GM21526 (cell line): ENCODE data around the gene KBTBD7.

ENCODE experiments used
- ATAC-seq: cut with Tn5 transposase; IDR thresholded peaks from one replicate; pipeline ENCODE4 v1.9.1; 2021; ENCODE audit warnings: moderate library complexity; ENCODE audit not compliant: unreplicated experiment, low FRiP score

The KBTBD7 gene

GRCh38 chr13:41193919-41194824 is at the start of gene KBTBD7:
KBTBD7 (minus strand) TSS chr13:41194569; CDS start chr13:41194257, 312 bp downstream.
- peak; percentile 93 for ATAC-seq

GRCh38 chr13:41241626-41242025 is 47.3 kb upstream of the KBTBD7 start:
- no peak for ATAC-seq

GRCh38 chr13:41236369-41236768 is 42.0 kb upstream of the KBTBD7 start:
- no peak for ATAC-seq

- no peak for ATAC-seq
These were observed 38.5 kb upstream of the KBTBD7 start for GRCh38 chr13:41232578-41233480.

- ATAC-seq = no peak
These were observed 37.4 kb upstream of the KBTBD7 start for GRCh38 chr13:41231786-41232185.

- no peak for ATAC-seq
These were observed 36.8 kb upstream of the KBTBD7 start for GRCh38 chr13:41231025-41231677.

GRCh38 chr13:41229356-41229755 is 35.0 kb upstream of the KBTBD7 start:
- no peak for ATAC-seq

GRCh38 chr13:41224113-41225110 is 30.0 kb upstream of the KBTBD7 start:
- ATAC-seq = no peak

GRCh38 chr13:41222259-41222852 is 28.0 kb upstream of the KBTBD7 start:
- ATAC-seq = peak; percentile 87

GRCh38 chr13:41220401-41220800 is 26.0 kb upstream of the KBTBD7 start:
- ATAC-seq = no peak

GRCh38 chr13:41216160-41216559 is 21.8 kb upstream of the KBTBD7 start:
- ATAC-seq = no peak

GRCh38 chr13:41213919-41214318 is 19.6 kb upstream of the KBTBD7 start:
- ATAC-seq = no peak

GRCh38 chr13:41213316-41213715 is 18.9 kb upstream of the KBTBD7 start:
- no peak for ATAC-seq

- ATAC-seq = no peak
These were observed 18.5 kb upstream of the KBTBD7 start for GRCh38 chr13:41212881-41213280.

- ATAC-seq = no peak
These were observed 16.7 kb upstream of the KBTBD7 start for GRCh38 chr13:41211062-41211461.

- ATAC-seq = no peak
These were observed 12.1 kb upstream of the KBTBD7 start for GRCh38 chr13:41206467-41206866.

GRCh38 chr13:41203810-41204209 is 9.4 kb upstream of the KBTBD7 start:
- no peak for ATAC-seq

GRCh38 chr13:41200126-41200525 is 5.8 kb upstream of the KBTBD7 start:
- ATAC-seq = no peak

GRCh38 chr13:41199526-41199925 is 5.2 kb upstream of the KBTBD7 start:
- ATAC-seq = peak; percentile 47
